ENCODE results near the gene VGLL1. TPM values are rescaled to one million over a fixed set of nuclear protein-coding genes. Genes with fewer than 3 reads are reported as not detected.

VGLL1 gene, protein sequence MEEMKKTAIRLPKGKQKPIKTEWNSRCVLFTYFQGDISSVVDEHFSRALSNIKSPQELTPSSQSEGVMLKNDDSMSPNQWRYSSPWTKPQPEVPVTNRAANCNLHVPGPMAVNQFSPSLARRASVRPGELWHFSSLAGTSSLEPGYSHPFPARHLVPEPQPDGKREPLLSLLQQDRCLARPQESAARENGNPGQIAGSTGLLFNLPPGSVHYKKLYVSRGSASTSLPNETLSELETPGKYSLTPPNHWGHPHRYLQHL
- total RNA-seq, result not detected in 2 replicates

DNA sequence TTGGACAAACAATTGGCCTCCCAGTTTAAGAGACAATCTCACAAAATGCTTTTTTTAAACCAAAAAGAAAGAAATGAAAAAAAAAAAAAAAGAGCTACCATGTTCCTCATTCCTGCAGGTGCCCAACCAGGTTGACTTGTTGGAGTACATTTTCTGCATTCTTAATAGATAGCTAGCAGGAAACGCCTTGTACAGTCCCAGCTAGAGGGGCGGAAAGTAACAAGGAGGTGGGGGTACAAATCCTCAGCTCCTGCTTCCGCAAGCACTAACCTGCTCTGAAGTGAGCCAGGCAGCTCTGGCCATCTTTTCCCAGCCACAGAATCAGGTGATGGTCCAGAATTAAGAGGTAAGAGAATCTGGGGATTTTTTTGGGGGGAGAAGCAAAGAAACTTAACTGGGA is at the start of gene VGLL1:
Gene VGLL1, plus strand, starts transcription at position 265 of the 400 bp plus-strand sequence. CDS start 3,806 bp downstream, outside the sequence.
- no peaks in the 10 kb centered on the region for H3K36me3 Mint-ChIP-seq (ENCODE audit: low read depth)
- peaks cover 4% of the 10 kb centered on the region for H3K27me3 Mint-ChIP-seq
- no peak within 1 kb of the TSS for H3K4me3 Mint-ChIP-seq
- intact Hi-C loops (cut with micrococcal nuclease), result no loop called here
- no peak for DNase-seq
- H3K4me1 Mint-ChIP-seq, result peaks cover 7% of the 10 kb centered on the region
- peaks cover 4% of the 10 kb centered on the region for H3K9me3 Mint-ChIP-seq
- H3K27ac Mint-ChIP-seq, result no peak within 1 kb of the TSS

DNA sequence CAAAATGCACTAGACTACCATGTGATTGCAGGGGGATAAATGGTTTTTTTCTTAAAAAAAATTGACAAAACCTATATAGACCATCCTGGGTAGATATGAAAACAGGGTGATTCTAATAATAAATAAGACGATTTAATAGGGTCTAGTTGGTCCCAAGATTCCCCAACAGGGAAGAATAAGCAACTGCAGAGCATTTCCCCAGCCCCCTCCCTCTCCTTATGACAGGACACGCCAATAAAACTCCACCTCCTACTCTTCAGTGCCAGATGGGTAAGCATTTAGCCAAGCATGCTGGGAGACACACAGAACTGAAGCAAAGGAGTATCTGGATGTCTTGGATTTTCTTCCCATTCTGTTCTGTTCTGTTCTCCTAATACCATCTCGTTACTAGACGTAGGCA is 44.4 kb upstream of the VGLL1 start, which contains the start of gene BRS3:
Gene BRS3, plus strand, starts transcription at position 301 of the 400 bp plus-strand sequence. CDS start 168 bp downstream, outside the sequence.
- no peaks in the 10 kb centered on the region for H3K4me1 Mint-ChIP-seq
- no peak within 1 kb of the TSS for H3K4me3 Mint-ChIP-seq

DNA sequence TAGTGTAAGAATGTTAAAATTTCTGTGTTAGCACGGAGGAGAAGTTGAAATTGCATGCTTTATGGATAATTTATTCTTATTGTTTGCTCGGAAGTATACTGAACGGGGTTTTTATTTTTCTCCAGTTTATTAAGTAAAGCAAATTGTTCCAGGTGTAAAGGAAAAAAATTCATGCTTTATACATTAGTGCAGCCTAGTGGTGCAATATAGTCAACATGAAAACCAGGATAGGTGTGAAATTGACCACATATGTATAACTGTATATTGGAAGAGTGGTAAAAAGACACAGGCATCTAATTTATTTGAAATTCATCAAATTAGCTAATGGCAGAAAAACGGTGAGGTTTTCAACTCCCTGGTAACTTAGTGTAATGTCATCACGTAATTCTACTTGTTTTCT is 43.3 kb upstream of the VGLL1 start:
- H3K4me3 Mint-ChIP-seq, result no peak overlapping the region
- intact Hi-C loops (cut with micrococcal nuclease), result no loop called here

More for the DNA sequence above, 44.4 kb upstream of the VGLL1 start, which contains the start of gene BRS3:
- Mint-ChIP-seq H3K36me3 (ENCODE audit: low read depth) (no peaks in the 10 kb centered on the region), H3K27me3 (peaks cover 54% of the 10 kb centered on the region), H3K9me3 (no peaks in the 10 kb centered on the region), H3K27ac (no peak within 1 kb of the TSS)
- no peak for DNase-seq
- intact Hi-C loops (cut with micrococcal nuclease), result no loop called here

DNA sequence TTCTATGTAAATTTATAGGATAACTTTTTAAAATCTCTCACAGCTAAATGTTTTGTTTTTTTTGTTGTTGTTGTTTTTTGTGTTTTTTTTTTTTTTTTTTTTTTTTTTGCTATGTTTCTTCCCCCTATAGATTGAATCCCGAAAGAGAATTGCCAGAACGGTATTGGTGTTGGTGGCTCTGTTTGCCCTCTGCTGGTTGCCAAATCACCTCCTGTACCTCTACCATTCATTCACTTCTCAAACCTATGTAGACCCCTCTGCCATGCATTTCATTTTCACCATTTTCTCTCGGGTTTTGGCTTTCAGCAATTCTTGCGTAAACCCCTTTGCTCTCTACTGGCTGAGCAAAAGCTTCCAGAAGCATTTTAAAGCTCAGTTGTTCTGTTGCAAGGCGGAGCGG is 40.2 kb upstream of the VGLL1 start:
- H3K27ac Mint-ChIP-seq, result no peak overlapping the region
- H3K27me3 Mint-ChIP-seq, result peaks cover 28% of the 10 kb centered on the region
- no peaks in the 10 kb centered on the region for H3K9me3 Mint-ChIP-seq
- H3K4me3 Mint-ChIP-seq, result no peak overlapping the region
- no peak for DNase-seq
- peaks cover 2% of the 10 kb centered on the region for H3K4me1 Mint-ChIP-seq
- intact Hi-C loops (cut with micrococcal nuclease), result loop anchor here (10.0 kb wide), 1 partner anchor 423 kb away; no protein-coding TSS in a partner anchor
- no peaks in the 10 kb centered on the region for H3K36me3 Mint-ChIP-seq (ENCODE audit: low read depth)

More for the DNA sequence above, 43.3 kb upstream of the VGLL1 start:
- no peaks in the 10 kb centered on the region for H3K36me3 Mint-ChIP-seq (ENCODE audit: low read depth)
- H3K4me1 Mint-ChIP-seq, result no peaks in the 10 kb centered on the region
- no peaks in the 10 kb centered on the region for H3K9me3 Mint-ChIP-seq
- H3K27ac Mint-ChIP-seq, result no peak overlapping the region
- no peak for DNase-seq
- H3K27me3 Mint-ChIP-seq, result peaks cover 48% of the 10 kb centered on the region

DNA sequence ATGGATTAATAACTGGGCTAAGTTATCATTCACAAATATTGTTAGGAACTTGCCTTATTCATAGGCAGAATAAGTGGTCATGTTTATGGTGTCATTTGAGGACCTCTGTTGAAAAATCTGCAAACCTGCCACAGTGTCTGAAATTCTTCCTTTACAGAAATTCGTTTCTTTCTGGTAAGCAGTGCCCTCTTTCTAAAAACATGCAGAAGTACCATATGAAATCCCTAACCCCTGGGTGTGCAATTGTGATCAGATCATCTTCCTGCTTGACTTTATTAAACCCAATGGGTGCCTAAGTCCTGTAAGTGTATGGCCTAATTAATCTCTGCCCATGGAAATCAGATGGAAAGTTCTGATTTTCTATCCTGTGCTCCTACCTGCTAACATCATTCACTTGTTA is 39.0 kb upstream of the VGLL1 start:
- Mint-ChIP-seq H3K27me3 (peaks cover 22% of the 10 kb centered on the region), H3K36me3 (ENCODE audit: low read depth) (no peaks in the 10 kb centered on the region), H3K9me3 (no peaks in the 10 kb centered on the region), H3K4me3 (no peak overlapping the region), H3K4me1 (peaks cover 2% of the 10 kb centered on the region), H3K27ac (no peak overlapping the region)
- DNase-seq, result no peak
- intact Hi-C loops (cut with micrococcal nuclease), result loop anchor here (10.0 kb wide), 1 partner anchor 422 kb away; no protein-coding TSS in a partner anchor

DNA sequence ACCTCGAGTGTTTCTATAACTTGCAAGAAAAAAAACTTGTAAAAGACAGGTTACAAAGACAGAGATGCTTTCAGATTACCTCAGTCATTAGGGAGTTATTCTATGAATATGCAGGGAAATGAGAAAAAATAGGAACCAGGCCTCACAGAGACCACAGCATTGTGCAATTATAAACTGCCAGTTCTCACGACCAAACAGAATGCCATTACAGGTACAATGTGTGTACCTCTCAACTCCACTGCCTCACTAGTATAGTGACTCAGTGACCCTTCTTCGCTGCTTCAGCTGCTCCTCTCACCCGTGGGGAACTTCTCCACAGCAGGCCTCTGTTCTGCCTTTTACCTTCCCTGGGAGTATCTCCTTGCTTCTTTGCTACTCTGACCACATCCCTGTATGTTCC is 37.0 kb upstream of the VGLL1 start:
- H3K36me3 Mint-ChIP-seq (ENCODE audit: low read depth), result peaks cover 2% of the 10 kb centered on the region
- no peak for DNase-seq
- no peak overlapping the region for H3K27ac Mint-ChIP-seq
- peaks cover 15% of the 10 kb centered on the region for H3K27me3 Mint-ChIP-seq
- H3K9me3 Mint-ChIP-seq, result no peaks in the 10 kb centered on the region
- peaks cover 14% of the 10 kb centered on the region for H3K4me1 Mint-ChIP-seq
- intact Hi-C loops (cut with micrococcal nuclease), result loop anchor here (5.0 to 10.0 kb wide), 3 partner anchors 122 to 420 kb away; partner anchors contain the start of gene MAP7D3
- H3K4me3 Mint-ChIP-seq, result peak overlapping the region; percentile 17

DNA sequence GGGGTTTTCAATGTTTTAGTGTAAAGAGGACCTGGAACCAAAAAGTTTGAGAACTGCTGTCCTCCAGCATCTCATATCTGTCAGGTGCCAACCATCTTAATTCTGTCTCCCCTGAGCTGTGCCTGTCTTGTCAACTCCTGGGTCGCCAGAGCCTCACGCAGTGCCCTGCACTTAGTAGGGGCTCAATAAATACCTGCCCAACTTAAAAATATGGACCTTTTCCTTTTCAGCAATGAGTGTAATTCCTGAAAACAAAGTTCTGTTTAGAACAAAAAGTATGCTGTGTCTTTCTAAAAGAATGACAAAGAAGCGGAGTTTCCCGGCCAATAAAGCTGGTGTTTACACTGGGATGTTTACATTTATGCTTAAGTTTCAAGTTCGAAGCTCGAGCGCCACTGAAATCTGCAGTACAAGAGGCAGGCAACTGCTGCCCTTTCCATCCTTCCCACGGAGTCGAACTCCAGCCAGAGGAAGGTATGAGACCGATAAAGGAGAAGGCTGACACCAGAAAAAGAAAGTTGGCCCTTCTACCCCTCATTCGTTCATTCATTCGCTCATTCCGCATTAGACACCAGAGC is 35.7 kb upstream of the VGLL1 start:
- H3K27ac Mint-ChIP-seq, result peak overlapping the region; percentile 94
- no peaks in the 10 kb centered on the region for H3K9me3 Mint-ChIP-seq
- DNase-seq, result no peak
- peaks cover 8% of the 10 kb centered on the region for H3K36me3 Mint-ChIP-seq (ENCODE audit: low read depth)
- peaks cover 6% of the 10 kb centered on the region for H3K27me3 Mint-ChIP-seq
- intact Hi-C loops (cut with micrococcal nuclease), result loop anchor here (2.0 to 10.0 kb wide), 8 partner anchors 81 to 537 kb away; partner anchors contain the start of genes GPR101 and MAP7D3
- H3K4me3 Mint-ChIP-seq, result peak overlapping the region; percentile 87
- H3K4me1 Mint-ChIP-seq, result peaks cover 15% of the 10 kb centered on the region

DNA sequence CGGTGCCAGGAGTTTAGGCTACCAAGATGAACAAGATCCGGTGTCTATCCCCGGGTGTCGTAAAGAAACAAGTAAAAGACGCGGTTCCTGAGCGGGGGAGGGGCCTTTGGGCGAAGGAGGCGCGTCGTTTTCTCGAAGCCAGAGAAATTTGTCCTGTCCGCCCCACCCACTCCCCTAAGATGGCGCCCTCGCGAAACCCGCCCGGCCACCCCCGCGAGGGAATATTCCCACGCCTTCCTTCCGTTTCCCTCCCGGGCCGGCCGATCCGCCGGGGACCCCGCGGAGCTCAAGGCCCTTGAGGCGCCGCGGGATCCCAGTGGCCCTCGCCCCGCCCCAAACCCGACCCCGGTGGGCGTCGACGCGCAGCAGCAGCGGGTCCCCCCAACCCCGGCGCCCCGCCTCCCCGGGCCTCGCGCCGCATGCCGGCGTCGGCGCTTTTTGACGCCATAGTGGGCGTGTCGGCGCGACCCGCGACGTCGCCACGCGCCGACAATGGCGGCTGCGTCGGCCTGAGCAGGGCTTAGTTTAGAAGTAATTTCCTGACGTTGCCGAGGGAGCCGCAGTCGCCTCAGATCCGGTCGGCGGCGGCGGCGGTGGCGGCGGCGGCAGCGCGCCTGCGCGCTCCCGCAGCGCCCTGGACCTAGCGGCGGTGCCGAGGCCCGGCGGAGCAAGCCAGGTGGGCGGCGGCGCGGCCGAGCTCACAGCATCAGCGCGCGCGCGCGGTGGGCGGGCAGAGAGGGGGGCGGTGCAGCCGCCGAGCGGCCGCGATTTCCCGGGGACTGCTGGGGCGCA is 35.1 kb upstream of the VGLL1 start:
- Mint-ChIP-seq H3K27me3 (peaks cover 4% of the 10 kb centered on the region), H3K27ac (peak overlapping the region; percentile 94), H3K36me3 (ENCODE audit: low read depth) (peaks cover 12% of the 10 kb centered on the region), H3K4me3 (peak overlapping the region; percentile 94), H3K4me1 (peaks cover 18% of the 10 kb centered on the region), H3K9me3 (no peaks in the 10 kb centered on the region)
- intact Hi-C loops (cut with micrococcal nuclease), result loop anchor here (1.0 to 10.0 kb wide), 10 partner anchors 80 to 536 kb away; partner anchors contain the start of genes GPR101, MAP7D3, MMGT1 and RBMX
- DNase-seq, result peak; percentile 95

DNA sequence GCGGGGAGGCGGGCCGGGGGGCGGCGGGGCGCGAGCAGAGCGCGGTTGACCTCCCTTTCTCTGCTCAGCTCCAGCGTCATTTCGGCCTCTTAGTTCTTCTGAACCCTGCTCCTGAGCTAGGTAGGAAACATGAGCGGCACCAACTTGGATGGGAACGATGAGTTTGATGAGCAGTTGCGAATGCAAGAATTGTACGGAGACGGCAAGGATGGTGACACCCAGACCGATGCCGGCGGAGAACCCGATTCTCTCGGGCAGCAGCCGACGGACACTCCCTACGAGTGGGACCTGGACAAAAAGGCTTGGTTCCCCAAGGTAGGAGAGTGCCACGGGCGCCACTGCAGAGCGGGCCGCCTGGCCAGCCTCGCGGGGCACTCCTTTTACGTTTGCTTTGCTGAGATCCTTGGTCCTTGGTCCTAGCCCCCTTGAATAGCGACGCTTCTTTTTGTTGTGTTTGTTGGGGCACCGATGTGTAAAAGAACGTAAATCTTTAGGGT is 34.4 kb upstream of the VGLL1 start, which contains the start of gene HTATSF1:
Gene HTATSF1, plus strand, starts transcription at position 37 of the 497 bp plus-strand sequence. Its CDS starts 93 bp downstream, at position 130.
- no peak for DNase-seq
- Mint-ChIP-seq H3K27ac (peak within 1 kb of the TSS; percentile 94), H3K4me1 (peaks cover 18% of the 10 kb centered on the region), H3K4me3 (peak within 1 kb of the TSS; percentile 94), H3K9me3 (no peaks in the 10 kb centered on the region), H3K36me3 (ENCODE audit: low read depth) (peaks cover 12% of the 10 kb centered on the region), H3K27me3 (no peaks in the 10 kb centered on the region)
- intact Hi-C loops (cut with micrococcal nuclease), result loop anchor here (1.0 to 10.0 kb wide), 10 partner anchors 79 to 535 kb away; partner anchors contain the start of genes GPR101, MAP7D3, MMGT1 and RBMX

DNA sequence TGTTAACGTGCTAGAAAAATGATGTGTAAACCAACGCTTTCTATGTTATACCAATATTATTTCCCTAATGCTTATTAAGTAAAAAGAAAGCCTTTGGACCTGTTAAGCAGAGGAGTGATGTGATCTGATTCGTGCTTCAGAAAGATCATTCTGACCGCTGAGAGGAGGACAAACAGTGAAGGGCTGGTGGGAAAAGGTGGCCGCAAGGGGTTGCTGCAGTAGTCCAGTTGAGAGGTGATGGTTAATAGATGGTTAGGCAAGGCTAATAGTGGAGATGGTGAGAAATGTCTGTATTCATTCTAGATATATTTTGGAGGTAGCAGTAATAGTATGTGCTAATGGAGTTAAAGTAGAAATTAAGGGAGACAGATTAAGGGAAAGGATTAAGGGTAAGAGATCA is 12.9 kb upstream of the VGLL1 start:
- no peak overlapping the region for H3K27ac Mint-ChIP-seq
- H3K36me3 Mint-ChIP-seq (ENCODE audit: low read depth), result peaks cover 7% of the 10 kb centered on the region
- no peak for DNase-seq

DNA sequence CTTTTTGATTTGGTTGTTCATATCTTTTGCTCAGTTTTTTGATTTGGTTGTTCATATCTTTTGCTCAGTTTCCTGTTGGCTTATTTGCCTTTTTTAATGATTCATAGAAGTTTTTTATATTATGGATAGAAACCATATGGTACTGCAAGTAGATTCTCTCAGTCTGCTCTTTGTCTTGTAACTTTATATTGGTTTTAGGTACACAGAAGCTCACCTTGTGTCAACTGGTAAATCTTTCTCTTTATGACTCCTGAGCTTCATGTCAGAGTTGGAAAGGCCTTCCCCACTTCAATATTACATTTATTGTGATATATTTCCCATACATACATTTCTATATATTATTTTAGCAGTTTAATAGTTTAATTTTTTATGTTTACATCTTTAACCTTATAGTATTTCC is 8.2 kb upstream of the VGLL1 start:
- intact Hi-C loops (cut with micrococcal nuclease), result no loop called here
- peaks cover 4% of the 10 kb centered on the region for H3K4me1 Mint-ChIP-seq

More for the DNA sequence above, 12.9 kb upstream of the VGLL1 start:
- no peak overlapping the region for H3K4me3 Mint-ChIP-seq
- H3K9me3 Mint-ChIP-seq, result peaks cover 15% of the 10 kb centered on the region
- H3K4me1 Mint-ChIP-seq, result peaks cover 4% of the 10 kb centered on the region
- H3K27me3 Mint-ChIP-seq, result no peaks in the 10 kb centered on the region
- intact Hi-C loops (cut with micrococcal nuclease), result no loop called here

DNA sequence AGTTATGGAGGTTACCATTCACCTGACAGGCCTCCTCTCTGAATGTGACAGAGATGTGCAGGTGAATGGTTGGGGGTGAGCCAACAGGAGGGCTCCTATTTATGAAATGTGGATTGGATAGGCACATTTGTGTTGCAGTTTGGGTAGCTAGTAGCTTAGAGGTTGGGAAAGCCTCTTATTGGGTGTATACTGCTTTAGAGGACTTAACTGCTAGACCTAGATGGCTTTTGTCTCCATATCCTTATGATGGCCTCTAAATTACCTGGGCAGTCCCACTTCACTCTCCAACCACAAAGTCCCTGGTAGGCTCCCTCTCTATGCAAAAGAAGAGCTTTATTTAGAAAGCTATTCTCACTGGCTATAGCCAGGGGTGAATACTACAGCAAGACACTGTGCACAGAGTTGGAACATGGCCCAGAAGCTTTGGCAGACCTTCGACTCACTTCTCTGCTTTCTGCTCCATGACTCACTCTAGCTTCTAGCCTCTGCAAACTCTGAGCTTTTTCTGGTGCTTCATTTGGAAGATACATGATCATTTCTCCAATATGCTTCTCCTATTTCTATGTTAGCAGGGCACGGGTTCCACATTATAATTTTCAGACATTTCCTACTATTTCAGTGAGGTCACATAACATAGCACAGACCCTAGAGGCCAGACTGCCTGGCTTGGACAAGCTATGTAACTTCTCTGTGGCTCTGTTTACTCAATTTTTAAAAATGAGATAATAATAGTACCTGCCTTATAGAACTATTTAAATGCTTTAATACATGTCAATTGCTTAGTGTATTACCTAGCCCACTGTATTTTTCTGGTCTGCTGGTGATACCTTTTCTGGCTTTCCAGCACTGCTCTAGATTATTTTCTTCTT is 6.0 kb upstream of the VGLL1 start:
- H3K27me3 Mint-ChIP-seq, result no peaks in the 10 kb centered on the region
- H3K27ac Mint-ChIP-seq, result no peak overlapping the region
- DNase-seq, result no peak
- peaks cover 15% of the 10 kb centered on the region for H3K9me3 Mint-ChIP-seq
- intact Hi-C loops (cut with micrococcal nuclease), result no loop called here
- peaks cover 1% of the 10 kb centered on the region for H3K36me3 Mint-ChIP-seq (ENCODE audit: low read depth)
- no peak overlapping the region for H3K4me3 Mint-ChIP-seq
- peaks cover 10% of the 10 kb centered on the region for H3K4me1 Mint-ChIP-seq

More for the DNA sequence above, 8.2 kb upstream of the VGLL1 start:
- peaks cover 1% of the 10 kb centered on the region for H3K36me3 Mint-ChIP-seq (ENCODE audit: low read depth)
- H3K9me3 Mint-ChIP-seq, result peaks cover 12% of the 10 kb centered on the region
- no peaks in the 10 kb centered on the region for H3K27me3 Mint-ChIP-seq
- no peak overlapping the region for H3K4me3 Mint-ChIP-seq
- H3K27ac Mint-ChIP-seq, result no peak overlapping the region
- no peak for DNase-seq

Measured in activated CD4-positive, alpha-beta T cell treated with anti-CD3 and anti-CD28 coated beads, Interleukin-2, amount 10 ng/mL, durations not matched to agents 24 days and 14 days (primary cell).